Islet precursor cell (in vitro differentiated cells): ENCODE data around the gene ARHGEF12.

Experiments used
- DNase-seq: peaks from one replicate; pipeline ENCODE4 v3.0.0-alpha.2; 2018

The ARHGEF12 gene

GRCh38 chr11:120335908-120336640 is at the start of gene ARHGEF12:
ARHGEF12 (plus strand) TSS chr11:120336413; CDS start chr11:120337244, 831 bp downstream.
- DNase-seq: peak; percentile 97

GRCh38 chr11:120288021-120288420 is 48.2 kb upstream of the ARHGEF12 start:
- no peak for DNase-seq

- no peak for DNase-seq
These were observed 46.8 kb upstream of the ARHGEF12 start for GRCh38 chr11:120289426-120289825.

- DNase-seq: no peak
These were observed 45.3 kb upstream of the ARHGEF12 start for GRCh38 chr11:120290956-120291355.

- no peak for DNase-seq
These were observed 43.0 kb upstream of the ARHGEF12 start for GRCh38 chr11:120293038-120293800.

- DNase-seq: no peak
These were observed 42.1 kb upstream of the ARHGEF12 start for GRCh38 chr11:120294096-120294495.

- no peak for DNase-seq
These were observed 41.1 kb upstream of the ARHGEF12 start for GRCh38 chr11:120295099-120295498.

GRCh38 chr11:120296554-120296953 is 39.7 kb upstream of the ARHGEF12 start:
- DNase-seq: no peak

GRCh38 chr11:120298461-120298860 is 37.8 kb upstream of the ARHGEF12 start:
- DNase-seq: no peak

GRCh38 chr11:120302001-120302805 is 34.0 kb upstream of the ARHGEF12 start:
- peak; percentile 83 for DNase-seq

- DNase-seq: peak; percentile 84
These were observed 33.1 kb upstream of the ARHGEF12 start for GRCh38 chr11:120303004-120303637.

- DNase-seq: no peak
These were observed 31.7 kb upstream of the ARHGEF12 start for GRCh38 chr11:120304526-120304925.

- DNase-seq: no peak
These were observed 30.9 kb upstream of the ARHGEF12 start for GRCh38 chr11:120305286-120305685.

- peak; percentile 91 for DNase-seq
These were observed 29.5 kb upstream of the ARHGEF12 start for GRCh38 chr11:120306519-120307242.

GRCh38 chr11:120307476-120307875 is 28.7 kb upstream of the ARHGEF12 start:
- DNase-seq: no peak

GRCh38 chr11:120308081-120308480 is 28.1 kb upstream of the ARHGEF12 start:
- no peak for DNase-seq

- DNase-seq: no peak
These were observed 25.3 kb upstream of the ARHGEF12 start for GRCh38 chr11:120310870-120311269.

GRCh38 chr11:120314861-120315260 is 21.4 kb upstream of the ARHGEF12 start:
- no peak for DNase-seq

GRCh38 chr11:120316880-120317688 is 19.1 kb upstream of the ARHGEF12 start:
- DNase-seq: peak; percentile 84

GRCh38 chr11:120317689-120318480 is 18.3 kb upstream of the ARHGEF12 start:
- DNase-seq: no peak
